Keratinocyte (primary cell): Measurements from ENCODE around the gene IER3. TPM values are rescaled to one million over a fixed set of nuclear protein-coding genes. Genes with fewer than 3 reads are reported as not detected.

Source experiments
- DNase-seq: peaks from one replicate; pipeline ENCODE4 v3.0.0-alpha.2; 2011; ENCODE audit warnings: low read depth, missing footprints, low spot score
- FAIRE-seq: peaks from 2 replicates; lab custom pipeline; 2011; peaks lifted over from hg19 to GRCh38; lab: Jason Lieb, UNC
- H2AFZ ChIP-seq: 2 replicates; pipeline ENCODE4 v1.6.0; 2012; ENCODE audit warnings: low read length, control low read depth, inconsistent platforms; ENCODE audit not compliant: control insufficient read depth
- H3K27ac ChIP-seq: 2 replicates; pipeline ENCODE4 v1.5.1; 2011; ENCODE audit warnings: low read length; ENCODE audit not compliant: control insufficient read depth, insufficient read depth
- H3K27me3 ChIP-seq: 3 replicates; pipeline ENCODE4 v1.6.0; 2011; ENCODE audit warnings: low read length; ENCODE audit not compliant: control insufficient read depth, insufficient read depth; ENCODE audit errors: extremely low read depth
- H3K36me3 ChIP-seq, 2 experiments: 2 replicates in 1 of 2; 3 replicates in 1 of 2; pipeline ENCODE4 v1.5.1; 2011; ENCODE audit warnings: low read length in 2 of 2, mild to moderate bottlenecking in 1 of 2; ENCODE audit not compliant: control insufficient read depth in 2 of 2, insufficient read depth in 2 of 2; ENCODE audit errors: extremely low read depth in 1 of 2
- H3K4me1 ChIP-seq: 3 replicates; pipeline ENCODE4 v1.5.1; 2011; ENCODE audit warnings: low read length; ENCODE audit not compliant: control insufficient read depth, insufficient read depth; ENCODE audit errors: extremely low read depth
- H3K4me2 ChIP-seq: 3 replicates; pipeline ENCODE4 v1.6.0; 2011; ENCODE audit warnings: low read depth, low read length; ENCODE audit not compliant: control insufficient read depth, insufficient read depth; ENCODE audit errors: extremely low read depth
- H3K4me3 ChIP-seq, 3 experiments: fragments of 200-600 bp in 1 of 3; sonication (generic) in 1 of 3; 2 replicates in 2 of 3; 3 replicates in 1 of 3; pipeline ENCODE4 v1.5.1; 2011 to 2016; ENCODE audit warnings: low read length in 3 of 3, mild to moderate bottlenecking in 3 of 3, control low read depth in 2 of 3, inconsistent platforms in 1 of 3, low read depth in 1 of 3, mixed read lengths in 1 of 3, mixed run types in 1 of 3, moderate library complexity in 1 of 3; ENCODE audit not compliant: control insufficient read depth in 2 of 3, insufficient read depth in 2 of 3; ENCODE audit errors: extremely low read depth in 1 of 3
- H3K79me2 ChIP-seq: 2 replicates; pipeline ENCODE4 v1.6.0; 2012; ENCODE audit warnings: low read length; ENCODE audit not compliant: control insufficient read depth, insufficient read depth
- H3K9ac ChIP-seq: 3 replicates; pipeline ENCODE4 v1.6.0; 2011; ENCODE audit warnings: low read length; ENCODE audit not compliant: control insufficient read depth, insufficient read depth; ENCODE audit errors: extremely low read depth
- H3K9me1 ChIP-seq: 3 replicates; pipeline ENCODE4 v1.6.0; 2011; ENCODE audit warnings: low read length; ENCODE audit not compliant: control insufficient read depth, insufficient read depth; ENCODE audit errors: extremely low read depth
- H3K9me3 ChIP-seq: 2 replicates; pipeline ENCODE4 v1.5.1; 2012; ENCODE audit warnings: low read depth, low read length; ENCODE audit not compliant: control insufficient read depth
- H4K20me1 ChIP-seq: 3 replicates; pipeline ENCODE4 v1.6.0; 2011; ENCODE audit warnings: low read length; ENCODE audit not compliant: control insufficient read depth, insufficient read depth; ENCODE audit errors: extremely low read depth
- EZH2 ChIP-seq: IDR thresholded peaks from one replicate; pipeline ENCODE4 v1.6.1; 2012; ENCODE audit warnings: inconsistent platforms, mild to moderate bottlenecking, low read length, moderate library complexity
- dilution Hi-C: fragments of 300-500 bp; cut with MboI; formaldehyde crosslinking; loops from one replicate; pipeline ENCODE4 v1.7.0; 2020; ENCODE audit warnings: low sequenced_read_pairs; ENCODE audit not compliant: extremely low pct_ligation_motif_present
- polyA plus RNA-seq, 5 experiments: library from polyadenylated mRNA; depleted of rRNA in 3 of 5; stranded (reverse) in 3 of 5; stranded (forward) in 1 of 5; unstranded in 1 of 5; fragments of >200 nt; gene quantifications; 1 replicate in 1 of 5; 2 replicates in 3 of 5; 3 replicates in 1 of 5; pipeline versions ENCODE4 v1.2.1 to v1.2.3, GENCODE V29; 2011 to 2012; ENCODE audit warnings: missing spikeins in 2 of 5, low read depth in 1 of 5, low replicate concordance in 1 of 5
- TF ChIP-seq, protein P1 (sequence below), 3 experiments: IDR thresholded peaks in 1 of 3; conservative IDR thresholded peaks in 1 of 3; optimal IDR thresholded peaks in 1 of 3; 2 replicates in 2 of 3; 3 replicates in 1 of 3; pipeline versions ENCODE3 to v1.5.1; 2011; ENCODE audit warnings: low read length in 3 of 3, mild to moderate bottlenecking in 3 of 3, moderate library complexity in 2 of 3, control low read depth in 1 of 3, inconsistent platforms in 1 of 3; ENCODE audit not compliant: insufficient read depth in 2 of 3; ENCODE audit errors: extremely low read depth in 1 of 3

IER3 gene
- polyA plus RNA-seq, 1 donor (not counting 4 experiments of a cell fraction or from before 2014, with no cell fraction given): 277 TPM

DNA sequence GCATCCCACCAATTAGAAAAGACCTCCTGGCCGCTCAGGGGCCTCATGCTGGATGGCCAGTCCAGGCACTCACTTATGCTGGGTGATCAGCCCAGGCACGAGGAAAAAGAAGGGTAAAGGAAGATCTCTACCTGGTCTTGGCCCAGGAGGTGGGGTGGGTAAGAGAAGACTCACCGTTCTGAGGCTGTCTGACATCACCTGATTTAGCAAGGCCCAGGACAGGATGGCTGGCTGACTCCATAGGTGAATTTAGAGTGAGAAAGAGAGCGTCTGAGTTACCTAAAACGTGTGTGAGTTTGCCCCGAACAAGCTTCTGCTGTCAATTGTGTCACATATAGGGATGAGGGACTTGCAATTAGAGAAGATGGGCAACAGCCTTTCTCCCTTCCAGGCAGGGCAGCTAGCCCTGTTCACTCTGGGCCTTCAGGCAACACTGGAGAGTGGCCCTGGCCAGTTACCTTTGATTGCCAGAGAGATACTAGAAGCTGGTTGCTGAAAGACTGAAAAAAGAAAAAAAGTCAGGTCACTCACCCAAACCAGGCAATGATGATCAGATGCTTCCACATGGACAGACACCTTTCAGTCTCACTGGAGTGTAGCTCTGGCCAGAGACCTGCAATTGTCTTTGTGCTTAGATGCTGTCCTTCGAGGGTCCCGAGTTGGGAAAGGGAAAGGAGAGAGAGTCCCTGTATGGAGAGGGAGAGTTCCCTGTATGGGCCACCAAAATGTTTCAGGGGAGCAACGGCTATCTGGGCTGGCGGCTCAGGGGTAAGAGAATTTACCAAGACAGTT lies 35.7 kb upstream of the IER3 start:
- Histone ChIP-seq H2AFZ (peak overlapping the region; percentile 48), H3K36me3 (no peaks in the 10 kb centered on the region), H4K20me1 (no peaks in the 10 kb centered on the region), H3K4me2 (peak overlapping the region; percentile 54), H3K9me3 (no peaks in the 10 kb centered on the region), H3K27ac (peak overlapping the region; percentile 49), H3K4me1 (peaks cover 44% of the 10 kb centered on the region), H3K4me3 (no peak overlapping the region), H3K9ac (no peak overlapping the region), H3K27me3 (no peaks in the 10 kb centered on the region), H3K9me1 (no peaks in the 10 kb centered on the region), H3K79me2 (no peaks in the 10 kb centered on the region)
- DNase-seq: no peak
- FAIRE-seq: no peak
- dilution Hi-C loops: no loop called here
- no peak for TF ChIP-seq EZH2
- TF ChIP-seq, protein P1, sequence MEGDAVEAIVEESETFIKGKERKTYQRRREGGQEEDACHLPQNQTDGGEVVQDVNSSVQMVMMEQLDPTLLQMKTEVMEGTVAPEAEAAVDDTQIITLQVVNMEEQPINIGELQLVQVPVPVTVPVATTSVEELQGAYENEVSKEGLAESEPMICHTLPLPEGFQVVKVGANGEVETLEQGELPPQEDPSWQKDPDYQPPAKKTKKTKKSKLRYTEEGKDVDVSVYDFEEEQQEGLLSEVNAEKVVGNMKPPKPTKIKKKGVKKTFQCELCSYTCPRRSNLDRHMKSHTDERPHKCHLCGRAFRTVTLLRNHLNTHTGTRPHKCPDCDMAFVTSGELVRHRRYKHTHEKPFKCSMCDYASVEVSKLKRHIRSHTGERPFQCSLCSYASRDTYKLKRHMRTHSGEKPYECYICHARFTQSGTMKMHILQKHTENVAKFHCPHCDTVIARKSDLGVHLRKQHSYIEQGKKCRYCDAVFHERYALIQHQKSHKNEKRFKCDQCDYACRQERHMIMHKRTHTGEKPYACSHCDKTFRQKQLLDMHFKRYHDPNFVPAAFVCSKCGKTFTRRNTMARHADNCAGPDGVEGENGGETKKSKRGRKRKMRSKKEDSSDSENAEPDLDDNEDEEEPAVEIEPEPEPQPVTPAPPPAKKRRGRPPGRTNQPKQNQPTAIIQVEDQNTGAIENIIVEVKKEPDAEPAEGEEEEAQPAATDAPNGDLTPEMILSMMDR (optimal IDR thresholded peaks at IDR 0.05 in 1 of 3, IDR thresholded peaks at IDR 0.05 in 1 of 3, conservative IDR thresholded peaks at IDR 0.05 in 1 of 3; ENCODE audit: extremely low read depth in 1 of 3, insufficient read depth in 2 of 3, low read length in 3 of 3): no peak

DNA sequence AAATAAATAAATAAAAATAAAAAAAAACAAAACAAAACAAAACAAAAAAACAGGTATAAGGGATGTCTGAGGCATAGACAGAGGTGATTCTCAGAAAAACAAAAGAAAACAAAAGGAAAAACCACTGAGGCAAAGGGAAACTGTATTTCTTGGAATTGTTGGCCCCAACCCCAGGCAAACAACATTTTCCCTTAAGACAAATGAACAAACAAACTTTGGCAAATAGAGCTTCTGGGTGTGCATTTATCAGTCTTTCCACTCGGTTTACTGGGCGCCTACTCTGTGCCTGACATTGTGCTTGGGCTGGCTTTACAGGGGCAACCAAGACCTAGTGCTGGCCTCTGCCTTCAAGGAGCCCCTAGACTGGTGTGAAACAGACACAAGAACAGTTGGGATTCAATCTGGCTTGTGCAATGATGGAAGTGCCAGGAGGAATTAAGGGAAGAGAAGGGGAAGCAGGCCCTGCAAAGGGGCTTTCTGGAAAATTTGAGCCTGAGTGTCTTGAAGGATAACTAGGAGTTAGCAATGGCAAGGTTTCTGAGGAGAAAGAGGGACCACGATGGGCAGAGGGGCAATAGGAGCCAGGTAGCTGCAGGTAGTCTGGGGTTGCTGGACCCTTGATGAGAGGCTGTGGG lies 33.8 kb upstream of the IER3 start:
- no peak for FAIRE-seq
- H3K4me1 ChIP-seq: peaks cover 44% of the 10 kb centered on the region

More for the DNA sequence above, 33.8 kb upstream of the IER3 start:
- TF ChIP-seq EZH2: no peak
- TF ChIP-seq, protein P1 (optimal IDR thresholded peaks at IDR 0.05 in 1 of 3, IDR thresholded peaks at IDR 0.05 in 1 of 3, conservative IDR thresholded peaks at IDR 0.05 in 1 of 3; ENCODE audit: extremely low read depth in 1 of 3, insufficient read depth in 2 of 3, low read length in 3 of 3): no peak
- dilution Hi-C loops: no loop called here
- Histone ChIP-seq H4K20me1 (no peaks in the 10 kb centered on the region), H3K9me1 (no peaks in the 10 kb centered on the region), H2AFZ (no peak overlapping the region), H3K4me2 (no peak overlapping the region), H3K9me3 (no peaks in the 10 kb centered on the region), H3K79me2 (no peaks in the 10 kb centered on the region), H3K27ac (no peak overlapping the region), H3K4me3 (no peak overlapping the region), H3K9ac (no peak overlapping the region), H3K36me3 (no peaks in the 10 kb centered on the region), H3K27me3 (no peaks in the 10 kb centered on the region)
- no peak for DNase-seq
